Esophagus mucosa (tissue), 1 donor: Measurements from ENCODE around the gene SGK2. TPM values are rescaled to one million over a fixed set of nuclear protein-coding genes. Genes with fewer than 3 reads are reported as not detected.
"Not testable (repeated sequence)": the region's sequence is repeated elsewhere in the genome, so short reads cannot be mapped to it uniquely, and the experiment has no call there.

Source experiments
- ATAC-seq: fragments of 200-7000 bp; cut with Tn5 transposase; one replicate; pipeline ENCODE4 v1.9.1; 2020
- total RNA-seq: library from RNA; stranded (reverse); gene quantifications from one replicate; pipeline ENCODE4 v1.2.4, GENCODE V29; 2023
- donor health status: DM: yes; HTN: yes; CAD: no.

The SGK2 gene
- total RNA-seq, 1 donor from 2014 or later, result 0.36 TPM

DNA sequence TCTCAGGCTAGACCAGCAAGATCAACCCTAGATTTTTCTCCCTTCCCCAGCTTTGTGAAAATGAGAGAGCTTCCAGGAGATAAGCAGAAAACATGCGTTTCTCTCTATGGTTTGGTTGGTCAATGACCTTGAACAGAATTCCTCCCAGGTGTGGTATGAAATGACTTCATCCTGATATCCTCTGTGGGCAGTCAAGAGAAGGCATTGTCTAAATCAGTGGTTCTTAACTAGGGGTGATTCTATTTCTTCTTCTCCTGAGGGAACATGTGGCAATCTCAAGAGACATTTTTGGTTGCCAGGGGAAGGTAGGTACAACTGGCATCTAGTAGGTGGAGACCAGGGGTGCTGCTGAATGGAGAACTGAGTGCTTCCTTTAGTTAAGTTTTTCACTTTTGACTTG, 44.3 kb downstream of the SGK2 start:
- no peak for ATAC-seq

DNA sequence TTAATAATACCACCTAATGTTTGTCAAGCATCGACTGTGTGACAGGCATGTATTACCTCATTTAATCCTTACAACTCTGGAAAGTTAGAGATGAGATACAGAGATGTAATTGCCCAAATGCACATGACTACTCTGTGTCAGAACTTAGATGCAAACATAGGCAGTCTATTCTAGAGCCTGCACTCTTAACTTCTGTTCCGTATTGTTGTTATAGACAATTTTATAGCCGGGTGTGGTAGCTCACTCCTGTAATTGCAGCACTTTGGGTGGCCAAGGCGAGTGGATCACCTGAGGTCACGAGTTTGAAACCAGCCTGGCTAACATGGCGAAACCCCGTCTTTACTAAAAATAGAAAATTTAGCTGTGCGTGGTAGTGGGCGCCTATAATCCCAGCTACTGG, 46.9 kb downstream of the SGK2 start:
- ATAC-seq, result no peak

GRCh38 chr20:43607278-43607677, 48.5 kb downstream of the SGK2 start:
- ATAC-seq, result not testable (repeated sequence)

DNA sequence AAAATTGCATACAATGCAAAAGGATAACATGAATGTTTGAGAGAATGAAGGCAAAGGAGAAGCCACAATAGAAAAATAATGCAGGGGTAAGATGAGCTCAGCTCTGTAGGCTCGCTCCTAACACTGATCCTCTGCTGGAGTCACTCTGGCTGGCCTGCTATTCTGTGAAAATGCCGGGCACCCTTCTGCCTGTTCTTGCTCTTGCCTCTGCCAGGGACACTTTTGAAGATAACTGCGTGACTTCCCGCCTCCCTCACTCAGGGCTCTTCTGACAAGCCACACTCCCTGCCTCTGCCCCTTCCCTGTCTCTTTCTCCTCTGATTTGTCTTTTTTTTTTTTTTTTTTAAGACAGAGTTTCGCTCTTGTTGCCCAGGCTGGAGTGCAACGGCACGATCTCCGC, 72.8 kb downstream of the SGK2 start:
- no peak for ATAC-seq

Other genes starting within 250 kb of the SGK2 start
- gene SRSF6, start 101.1 kb upstream of the SGK2 start, total RNA-seq, result 75.8 TPM
- gene L3MBTL1, start 51.3 kb upstream of the SGK2 start, total RNA-seq, result 4.9 TPM
- 15.3 TPM for gene IFT52, start 31.9 kb downstream of the SGK2 start, total RNA-seq
- 17.1 TPM for gene MYBL2, start 108.1 kb downstream of the SGK2 start, total RNA-seq
- not detected for gene GTSF1L, start 168.0 kb downstream of the SGK2 start, total RNA-seq